Measurements from ENCODE around the gene KPNA5. TPM values are rescaled to one million over a fixed set of nuclear protein-coding genes. Genes with fewer than 3 reads are reported as not detected.

The KPNA5 gene
- polyA plus RNA-seq, 1 donor from 2014 or later: 48.5 TPM

DNA sequence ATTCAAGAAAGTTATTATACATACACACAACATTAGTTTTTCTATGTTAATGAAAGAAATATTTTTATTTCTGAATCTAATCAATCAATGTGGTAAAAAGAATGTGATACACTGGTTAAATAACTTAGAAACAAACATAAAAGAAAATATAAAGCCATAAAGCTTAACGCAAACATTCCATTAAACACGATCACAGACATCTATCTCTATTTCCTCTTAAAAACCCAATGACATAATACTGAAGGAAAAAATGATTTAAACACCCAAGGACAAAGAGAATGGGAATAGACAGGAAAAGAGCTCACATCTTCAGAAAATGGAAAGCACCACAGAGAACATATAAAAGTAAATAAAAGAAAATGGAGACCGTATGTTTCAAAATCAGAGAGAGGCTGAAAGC, 31.9 kb upstream of the KPNA5 start:
- H3K36me3 ChIP-seq (ENCODE audit: insufficient read depth, low read length): peaks cover 6% of the 10 kb centered on the region
- no peak overlapping the region for H3K27ac ChIP-seq (ENCODE audit: low read length)
- H4K20me1 ChIP-seq (ENCODE audit: insufficient read depth): no peaks in the 10 kb centered on the region
- no peaks in the 10 kb centered on the region for H3K9me3 ChIP-seq (ENCODE audit: low read length)
- no peak for TF ChIP-seq TAF1 (IDR thresholded peaks at IDR 0.05; ENCODE audit: low read depth)
- no peak for TF ChIP-seq POLR2AphosphoS5 (IDR thresholded peaks at IDR 0.05)
- TF ChIP-seq, protein P1, sequence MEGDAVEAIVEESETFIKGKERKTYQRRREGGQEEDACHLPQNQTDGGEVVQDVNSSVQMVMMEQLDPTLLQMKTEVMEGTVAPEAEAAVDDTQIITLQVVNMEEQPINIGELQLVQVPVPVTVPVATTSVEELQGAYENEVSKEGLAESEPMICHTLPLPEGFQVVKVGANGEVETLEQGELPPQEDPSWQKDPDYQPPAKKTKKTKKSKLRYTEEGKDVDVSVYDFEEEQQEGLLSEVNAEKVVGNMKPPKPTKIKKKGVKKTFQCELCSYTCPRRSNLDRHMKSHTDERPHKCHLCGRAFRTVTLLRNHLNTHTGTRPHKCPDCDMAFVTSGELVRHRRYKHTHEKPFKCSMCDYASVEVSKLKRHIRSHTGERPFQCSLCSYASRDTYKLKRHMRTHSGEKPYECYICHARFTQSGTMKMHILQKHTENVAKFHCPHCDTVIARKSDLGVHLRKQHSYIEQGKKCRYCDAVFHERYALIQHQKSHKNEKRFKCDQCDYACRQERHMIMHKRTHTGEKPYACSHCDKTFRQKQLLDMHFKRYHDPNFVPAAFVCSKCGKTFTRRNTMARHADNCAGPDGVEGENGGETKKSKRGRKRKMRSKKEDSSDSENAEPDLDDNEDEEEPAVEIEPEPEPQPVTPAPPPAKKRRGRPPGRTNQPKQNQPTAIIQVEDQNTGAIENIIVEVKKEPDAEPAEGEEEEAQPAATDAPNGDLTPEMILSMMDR (IDR thresholded peaks at IDR 0.05; ENCODE audit: poor library complexity, severe bottlenecking): no peak
- no peak for TF ChIP-seq MXI1 (conservative IDR thresholded peaks at IDR 0.05; ENCODE audit: poor library complexity, severe bottlenecking)
- TF ChIP-seq EP300 (conservative IDR thresholded peaks at IDR 0.05; ENCODE audit: poor library complexity, severe bottlenecking): no peak
- no peak for TF ChIP-seq SMC3 (conservative IDR thresholded peaks at IDR 0.05; ENCODE audit: poor library complexity)
- TF ChIP-seq, protein P2, sequence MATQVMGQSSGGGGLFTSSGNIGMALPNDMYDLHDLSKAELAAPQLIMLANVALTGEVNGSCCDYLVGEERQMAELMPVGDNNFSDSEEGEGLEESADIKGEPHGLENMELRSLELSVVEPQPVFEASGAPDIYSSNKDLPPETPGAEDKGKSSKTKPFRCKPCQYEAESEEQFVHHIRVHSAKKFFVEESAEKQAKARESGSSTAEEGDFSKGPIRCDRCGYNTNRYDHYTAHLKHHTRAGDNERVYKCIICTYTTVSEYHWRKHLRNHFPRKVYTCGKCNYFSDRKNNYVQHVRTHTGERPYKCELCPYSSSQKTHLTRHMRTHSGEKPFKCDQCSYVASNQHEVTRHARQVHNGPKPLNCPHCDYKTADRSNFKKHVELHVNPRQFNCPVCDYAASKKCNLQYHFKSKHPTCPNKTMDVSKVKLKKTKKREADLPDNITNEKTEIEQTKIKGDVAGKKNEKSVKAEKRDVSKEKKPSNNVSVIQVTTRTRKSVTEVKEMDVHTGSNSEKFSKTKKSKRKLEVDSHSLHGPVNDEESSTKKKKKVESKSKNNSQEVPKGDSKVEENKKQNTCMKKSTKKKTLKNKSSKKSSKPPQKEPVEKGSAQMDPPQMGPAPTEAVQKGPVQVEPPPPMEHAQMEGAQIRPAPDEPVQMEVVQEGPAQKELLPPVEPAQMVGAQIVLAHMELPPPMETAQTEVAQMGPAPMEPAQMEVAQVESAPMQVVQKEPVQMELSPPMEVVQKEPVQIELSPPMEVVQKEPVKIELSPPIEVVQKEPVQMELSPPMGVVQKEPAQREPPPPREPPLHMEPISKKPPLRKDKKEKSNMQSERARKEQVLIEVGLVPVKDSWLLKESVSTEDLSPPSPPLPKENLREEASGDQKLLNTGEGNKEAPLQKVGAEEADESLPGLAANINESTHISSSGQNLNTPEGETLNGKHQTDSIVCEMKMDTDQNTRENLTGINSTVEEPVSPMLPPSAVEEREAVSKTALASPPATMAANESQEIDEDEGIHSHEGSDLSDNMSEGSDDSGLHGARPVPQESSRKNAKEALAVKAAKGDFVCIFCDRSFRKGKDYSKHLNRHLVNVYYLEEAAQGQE (IDR thresholded peaks at IDR 0.05; ENCODE audit: borderline replicate concordance): no peak
- TF ChIP-seq EZH2 (IDR thresholded peaks at IDR 0.05; ENCODE audit: borderline replicate concordance, insufficient read depth, low read length, poor library complexity, severe bottlenecking): no peak
- TF ChIP-seq RAD21 (conservative IDR thresholded peaks at IDR 0.05): no peak
- no peaks in the 10 kb centered on the region for H3K27me3 ChIP-seq (ENCODE audit: insufficient read depth, low read depth, low read length)
- H3K4me3 ChIP-seq (ENCODE audit: low read length): no peak overlapping the region
- no peaks in the 10 kb centered on the region for H3K9me2 ChIP-seq (ENCODE audit: insufficient read depth, low read length)
- no peak overlapping the region for H2AFZ ChIP-seq (ENCODE audit: low read depth, low read length)
- no peaks in the 10 kb centered on the region for H3K79me2 ChIP-seq (replicated peaks; ENCODE audit: insufficient read depth, low read length)
- no peak overlapping the region for H3K9ac ChIP-seq (ENCODE audit: low read length)
- no peaks in the 10 kb centered on the region for H3F3A ChIP-seq (ENCODE audit: insufficient read depth, low read length, poor library complexity, severe bottlenecking)
- H3K4me2 ChIP-seq (ENCODE audit: low read length): no peak overlapping the region

DNA sequence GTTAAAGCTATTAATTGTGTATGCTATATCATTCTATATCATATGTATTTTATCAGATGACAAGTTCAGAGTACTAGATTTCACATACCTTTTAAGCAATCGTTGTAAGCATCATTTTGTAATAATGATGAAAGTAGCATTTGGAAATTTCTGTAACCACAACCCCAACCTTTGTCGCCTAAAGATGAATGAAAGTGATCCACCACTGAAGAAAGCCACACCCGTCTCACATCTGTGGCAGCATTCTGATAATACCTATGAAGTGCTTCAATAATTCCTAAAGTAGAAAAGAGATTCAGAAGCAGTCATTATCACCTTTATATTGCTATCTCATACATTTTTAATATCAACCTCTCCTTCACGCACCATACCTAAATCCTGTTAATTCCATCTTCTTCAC, 29.1 kb upstream of the KPNA5 start:
- H2AFZ ChIP-seq (ENCODE audit: low read depth, low read length): no peak overlapping the region
- H4K20me1 ChIP-seq (ENCODE audit: insufficient read depth): no peaks in the 10 kb centered on the region
- peaks cover 6% of the 10 kb centered on the region for H3K36me3 ChIP-seq (ENCODE audit: insufficient read depth, low read length)
- H3K9ac ChIP-seq (ENCODE audit: low read length): no peak overlapping the region
- no peaks in the 10 kb centered on the region for H3K9me2 ChIP-seq (ENCODE audit: insufficient read depth, low read length)
- H3K4me2 ChIP-seq (ENCODE audit: low read length): no peak overlapping the region
- no peaks in the 10 kb centered on the region for H3K9me3 ChIP-seq (ENCODE audit: low read length)
- no peak overlapping the region for H3K27ac ChIP-seq (ENCODE audit: low read length)
- no peaks in the 10 kb centered on the region for H3K79me2 ChIP-seq (replicated peaks; ENCODE audit: insufficient read depth, low read length)
- no peaks in the 10 kb centered on the region for H3K27me3 ChIP-seq (ENCODE audit: insufficient read depth, low read depth, low read length)
- no peaks in the 10 kb centered on the region for H3F3A ChIP-seq (ENCODE audit: insufficient read depth, low read length, poor library complexity, severe bottlenecking)
- H3K4me3 ChIP-seq (ENCODE audit: low read length): no peak overlapping the region
- TF ChIP-seq POLR2AphosphoS5 (IDR thresholded peaks at IDR 0.05): no peak
- TF ChIP-seq MXI1 (conservative IDR thresholded peaks at IDR 0.05; ENCODE audit: poor library complexity, severe bottlenecking): no peak
- no peak for TF ChIP-seq SMC3 (conservative IDR thresholded peaks at IDR 0.05; ENCODE audit: poor library complexity)
- TF ChIP-seq TAF1 (IDR thresholded peaks at IDR 0.05; ENCODE audit: low read depth): no peak
- no peak for TF ChIP-seq EP300 (conservative IDR thresholded peaks at IDR 0.05; ENCODE audit: poor library complexity, severe bottlenecking)
- TF ChIP-seq EZH2 (IDR thresholded peaks at IDR 0.05; ENCODE audit: borderline replicate concordance, insufficient read depth, low read length, poor library complexity, severe bottlenecking): no peak
- TF ChIP-seq, protein P1 (IDR thresholded peaks at IDR 0.05; ENCODE audit: poor library complexity, severe bottlenecking): no peak
- no peak for TF ChIP-seq RAD21 (conservative IDR thresholded peaks at IDR 0.05)
- TF ChIP-seq, protein P2 (IDR thresholded peaks at IDR 0.05; ENCODE audit: borderline replicate concordance): no peak

Measured in neural cell (in vitro differentiated cells).